GM12878 (cell line): ENCODE data around the gene VRK3. TPM values are rescaled to one million over a fixed set of nuclear protein-coding genes. Genes with fewer than 3 reads are reported as not detected.
A peak's percentile ranks its signal among the peaks of the same experiment; 100 is the strongest.

Source experiments
- ATAC-seq: fragments of 200-7000 bp; cut with Tn5 transposase; 3 replicates; pipeline ENCODE4 v1.9.1; 2020; ENCODE audit warnings: mild to moderate bottlenecking, moderate library complexity
- BruUV-seq: library from RNA; stranded (reverse); fragments of 400-500 nt; replicated peaks from 2 replicates; lab custom pipeline; 2021; lab: Mats Ljungman, UMichigan
- CTCF ChIA-PET: fragments of 300-600 bp; sonication (Branson Sonifier 250); formaldehyde crosslinking; extraction: SDS; loops from one replicate; lab custom pipeline; 2021; ENCODE audit warnings: inconsistent platforms; lab: Yijun Ruan, JAX
- POLR2A ChIA-PET: fragments of 350-600 bp; formaldehyde crosslinking; extraction: SDS; loops from one replicate; lab custom pipeline; 2021; ENCODE audit warnings: inconsistent platforms; lab: Charles Lee
- RAD21 ChIA-PET: fragments of 300-600 bp; sonication (Branson Sonifier 250); formaldehyde crosslinking; loops from one replicate; lab custom pipeline; 2023; ENCODE audit warnings: antibody characterized with exemption; ENCODE audit not compliant: unreplicated experiment; lab: Charles Lee
- SMC1A ChIA-PET: fragments of 300-600 bp; sonication (Branson Sonifier 250); formaldehyde crosslinking; loops from one replicate; lab custom pipeline; 2023; ENCODE audit not compliant: unreplicated experiment, uncharacterized antibody; lab: Charles Lee
- DNase-seq: peaks from one replicate; pipeline ENCODE4 v3.0.0-alpha.2; 2011; ENCODE audit warnings: low read depth, low spot score
- FAIRE-seq: peaks from 3 replicates; lab custom pipeline; 2011; peaks lifted over from hg19 to GRCh38; lab: Jason Lieb, UNC
- H2AFZ ChIP-seq: 2 replicates; pipeline ENCODE4 v1.6.0; 2011; ENCODE audit warnings: low read depth, low read length, control low read depth; ENCODE audit not compliant: control insufficient read depth
- H3K27ac ChIP-seq: 2 replicates; pipeline ENCODE4 v1.5.1; 2011; ENCODE audit warnings: control low read depth; ENCODE audit not compliant: control insufficient read depth, insufficient read depth
- H3K27me3 ChIP-seq, 2 experiments: replicated peaks in 1 of 2; 2 replicates each; pipeline versions ENCODE4 v1.6.0 to v1.6.1; 2011; ENCODE audit warnings: low read length in 1 of 2; ENCODE audit not compliant: control insufficient read depth in 2 of 2, insufficient read depth in 2 of 2
- H3K36me3 ChIP-seq, 2 experiments: 2 replicates each; pipeline ENCODE4 v1.5.1; 2011; ENCODE audit warnings: low read length in 1 of 2; ENCODE audit not compliant: control insufficient read depth in 2 of 2, insufficient read depth in 2 of 2
- H3K4me1 ChIP-seq: 2 replicates; pipeline ENCODE4 v1.6.1; 2011; ENCODE audit warnings: mild to moderate bottlenecking, low read length, moderate library complexity, mixed read lengths; ENCODE audit not compliant: control insufficient read depth, insufficient read depth
- H3K4me2 ChIP-seq: 2 replicates; pipeline ENCODE4 v1.6.0; 2011; ENCODE audit warnings: control low read depth; ENCODE audit not compliant: control insufficient read depth, insufficient read depth
- H3K4me3 ChIP-seq: fragments of 200-600 bp; sonication (generic); 2 replicates; pipeline ENCODE4 v1.5.1; 2016
- H3K79me2 ChIP-seq: 2 replicates; pipeline ENCODE4 v1.6.0; 2011; ENCODE audit warnings: low read length; ENCODE audit not compliant: control insufficient read depth, insufficient read depth
- H3K9ac ChIP-seq: 2 replicates; pipeline ENCODE4 v1.8.0; 2011; ENCODE audit warnings: low read length, control low read depth, mixed read lengths; ENCODE audit not compliant: control insufficient read depth, insufficient read depth
- H3K9me3 ChIP-seq: replicated peaks from 3 replicates; pipeline ENCODE4 v1.5.1; 2011; ENCODE audit warnings: mild to moderate bottlenecking, low read length; ENCODE audit not compliant: control insufficient read depth, insufficient read depth
- H4K20me1 ChIP-seq: 2 replicates; pipeline ENCODE4 v1.6.0; 2011; ENCODE audit not compliant: control insufficient read depth, insufficient read depth
- PRDM15 ChIP-seq: fragments of 450-650 bp; formaldehyde crosslinking; IDR thresholded peaks from 2 replicates; pipeline ENCODE4 v1.4.0; 2020; ENCODE audit warnings: mild to moderate bottlenecking, moderate library complexity
- SUPT20H ChIP-seq: IDR thresholded peaks from 2 replicates; pipeline ENCODE4 v1.6.1; 2011; ENCODE audit warnings: low read depth, mild to moderate bottlenecking, low read length, moderate library complexity, borderline replicate concordance; ENCODE audit not compliant: control insufficient read depth
- WGBS: methylation state at CpG from one replicate; pipeline ENCODE4 v1.1.6; 2016; ENCODE audit warnings: low lambda C conversion rate; ENCODE audit not compliant: insufficient replicate concordance, insufficient coverage; ENCODE audit errors: missing lambda C conversion rate; 5-methylcytosine and 5-hydroxymethylcytosine counted together
- in situ Hi-C: fragments of 300-500 bp; cut with MboI; formaldehyde crosslinking; loops from 9 replicates; pipeline ENCODE4 v1.14.3; 2018; ENCODE audit warnings: mixed read lengths
- intact Hi-C: fragments of 100-400 bp; cut with micrococcal nuclease; formaldehyde crosslinking; loops from one replicate; pipeline ENCODE4 v1.14.2; 2022; ENCODE audit not compliant: unreplicated experiment
- polyA plus RNA-seq, 11 experiments: library from polyadenylated mRNA; depleted of rRNA in 4 of 11; unstranded in 6 of 11; stranded (reverse) in 5 of 11; fragments of >200 nt; fragmentation: Nextera tagmentation in 4 of 11; fragmentation: Illumina TruSeq in 1 of 11; extraction: Ambion mirVana in 4 of 11; extraction: Trizol in 1 of 11; gene quantifications; 1 replicate in 1 of 11; 2 replicates in 10 of 11; pipeline versions ENCODE4 v1.2.1 to v1.2.3, GENCODE V29; 2011 to 2016; ENCODE audit warnings: inconsistent platforms in 2 of 11, missing spikeins in 2 of 11, low read depth in 1 of 11
- total RNA-seq, 4 experiments: library from RNA; depleted of rRNA in 3 of 4; stranded (reverse); fragments of >200 nt in 3 of 4; fragmentation: Illumina TruSeq in 1 of 4; extraction: Trizol in 1 of 4; gene quantifications; 2 replicates each; pipeline versions ENCODE4 v1.2.1 to v1.2.3, GENCODE V29; 2013 to 2021
- TF ChIP-seq, protein P1 (sequence below), 3 experiments: IDR thresholded peaks in 2 of 3; conservative IDR thresholded peaks in 1 of 3; 2 replicates each; pipeline ENCODE4 v1.5.1; 2011; ENCODE audit warnings: low read depth in 3 of 3, low read length in 3 of 3, mild to moderate bottlenecking in 3 of 3, control low read depth in 2 of 3, moderate library complexity in 2 of 3, inconsistent platforms in 1 of 3, mixed read lengths in 1 of 3; ENCODE audit not compliant: control insufficient read depth in 2 of 3, insufficient read depth in 1 of 3; ENCODE audit errors: extremely low read depth in 1 of 3

Gene VRK3
- total and polyA plus RNA-seq, 10 of the 15 experiments (the other 5 are each of a cell fraction or from before 2014, with no cell fraction given), result 17.3 to 61.9 (median 35.5) TPM

DNA sequence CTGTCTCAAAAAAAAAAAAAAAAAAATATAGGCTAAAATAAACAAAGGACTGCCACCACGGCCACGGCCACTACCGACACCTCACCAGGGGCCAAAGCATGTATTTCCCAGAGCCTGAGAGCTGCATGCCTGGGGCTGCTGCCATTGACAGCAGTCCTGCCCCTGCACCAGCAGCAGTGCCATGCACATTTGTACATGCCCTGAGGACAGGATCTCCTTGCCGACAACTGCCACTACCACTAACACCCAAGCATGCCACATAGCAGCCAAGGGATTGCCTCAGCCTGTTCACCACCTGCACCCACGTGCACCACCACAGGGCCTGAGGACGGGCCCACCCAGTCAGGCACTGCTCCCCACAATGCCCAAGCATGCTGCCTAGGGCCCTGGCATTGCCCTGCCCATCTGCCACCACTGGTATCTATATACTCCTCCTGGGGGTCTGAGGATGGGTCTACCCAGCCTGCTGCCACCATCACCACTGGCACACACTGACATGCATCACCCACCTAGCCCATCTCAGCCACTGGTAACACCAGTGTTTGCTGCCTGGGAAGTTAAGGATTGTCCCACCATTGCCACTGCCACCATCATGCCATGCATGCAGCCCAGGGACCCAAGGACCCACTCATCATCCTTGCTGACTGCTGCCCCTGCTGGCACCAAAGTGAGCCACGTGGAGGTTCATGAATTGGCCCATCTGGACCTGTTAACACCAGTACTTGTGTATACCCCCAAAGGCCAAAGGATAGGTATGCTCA is 85.3 kb downstream of the VRK3 start:
- Histone ChIP-seq H3K4me1 (peaks cover 3% of the 10 kb centered on the region; the same call in 1 of the 2 replicates), H3K9me3 (no peaks in the 10 kb centered on the region), H3K4me3 (no peak overlapping the region), H3K9ac (no peak overlapping the region), H2AFZ (no peak overlapping the region), H3K4me2 (no peak overlapping the region), H3K27me3 (no peaks in the 10 kb centered on the region), H3K27ac (no peak overlapping the region), H3K79me2 (no peaks in the 10 kb centered on the region), H4K20me1 (no peaks in the 10 kb centered on the region), H3K36me3 (no peaks in the 10 kb centered on the region)
- SMC1A ChIA-PET, result interaction anchor here (1.2 to 2.2 kb wide), 2 partner anchors 18 to 43 kb away, joined by 5 to 6 read pairs; no protein-coding TSS in a partner anchor
- WGBS, result 32% methylated on average over 7 of the region's 7 CpGs
- intact Hi-C loops (no loop called here), in situ Hi-C loops (loop anchor here (5.0 to 10.0 kb wide), 2 partner anchors 42 to 195 kb away; no protein-coding TSS in a partner anchor)
- TF ChIP-seq PRDM15 (CRISPR knock-in tag), result no peak
- TF ChIP-seq, protein P1, sequence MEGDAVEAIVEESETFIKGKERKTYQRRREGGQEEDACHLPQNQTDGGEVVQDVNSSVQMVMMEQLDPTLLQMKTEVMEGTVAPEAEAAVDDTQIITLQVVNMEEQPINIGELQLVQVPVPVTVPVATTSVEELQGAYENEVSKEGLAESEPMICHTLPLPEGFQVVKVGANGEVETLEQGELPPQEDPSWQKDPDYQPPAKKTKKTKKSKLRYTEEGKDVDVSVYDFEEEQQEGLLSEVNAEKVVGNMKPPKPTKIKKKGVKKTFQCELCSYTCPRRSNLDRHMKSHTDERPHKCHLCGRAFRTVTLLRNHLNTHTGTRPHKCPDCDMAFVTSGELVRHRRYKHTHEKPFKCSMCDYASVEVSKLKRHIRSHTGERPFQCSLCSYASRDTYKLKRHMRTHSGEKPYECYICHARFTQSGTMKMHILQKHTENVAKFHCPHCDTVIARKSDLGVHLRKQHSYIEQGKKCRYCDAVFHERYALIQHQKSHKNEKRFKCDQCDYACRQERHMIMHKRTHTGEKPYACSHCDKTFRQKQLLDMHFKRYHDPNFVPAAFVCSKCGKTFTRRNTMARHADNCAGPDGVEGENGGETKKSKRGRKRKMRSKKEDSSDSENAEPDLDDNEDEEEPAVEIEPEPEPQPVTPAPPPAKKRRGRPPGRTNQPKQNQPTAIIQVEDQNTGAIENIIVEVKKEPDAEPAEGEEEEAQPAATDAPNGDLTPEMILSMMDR (IDR thresholded peaks at IDR 0.05 in 2 of 3, conservative IDR thresholded peaks at IDR 0.05 in 1 of 3; ENCODE audit: control insufficient read depth in 2 of 3, extremely low read depth in 1 of 3, insufficient read depth in 1 of 3, low read depth in 3 of 3, low read length in 3 of 3), result peak in 2 of 3 experiments; percentile 5 to 21; a peak in 1 of 6 replicates
- no peak for TF ChIP-seq SUPT20H
- FAIRE-seq (no peak), ATAC-seq (no peak), DNase-seq (no peak)
- RAD21 ChIA-PET, result interaction anchor here (1.0 kb wide), 1 partner anchor 14 kb away, joined by 3 read pairs; no protein-coding TSS in a partner anchor
- POLR2A ChIA-PET, result no interaction called here
- CTCF ChIA-PET, result interaction anchor here (0.6 to 5.0 kb wide), 7 partner anchors 8 to 196 kb away, joined by 3 to 23 read pairs (median 4); no protein-coding TSS in a partner anchor
- BruUV-seq, result no TSS peak
